Measurements from ENCODE around the gene POSTN.
"Not testable (repeated sequence)": the region's sequence is repeated elsewhere in the genome, so short reads cannot be mapped to it uniquely, and the experiment has no call there.

The POSTN gene

DNA sequence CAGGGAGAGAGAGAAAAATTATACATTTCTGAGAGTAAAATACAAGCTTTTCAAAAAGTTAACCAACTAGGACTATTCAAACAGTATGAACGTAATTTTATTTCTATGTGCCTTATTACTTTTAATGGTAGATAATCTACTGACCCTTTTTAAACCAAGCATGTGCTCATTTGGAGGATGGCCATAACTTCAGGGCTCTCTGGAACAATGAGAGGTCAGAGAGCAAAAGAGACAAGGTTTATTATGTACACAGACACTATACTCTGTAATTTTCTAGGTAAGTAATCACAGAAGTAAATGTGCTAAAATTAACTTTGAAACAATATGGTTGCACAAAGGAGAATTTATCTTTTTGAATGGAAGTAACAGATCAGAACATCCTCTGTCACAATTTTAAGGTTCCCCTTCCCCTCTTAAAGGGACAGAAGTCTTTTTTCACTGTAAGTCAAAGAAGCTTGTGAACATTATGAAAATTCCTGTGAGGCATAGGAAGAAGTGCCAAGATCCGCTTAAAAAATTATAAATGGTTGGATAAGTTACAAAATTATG, 1.0 kb downstream of the POSTN start:
- DNase-seq (ENCODE audit: low read depth in 3 of 3), result no peak

DNA sequence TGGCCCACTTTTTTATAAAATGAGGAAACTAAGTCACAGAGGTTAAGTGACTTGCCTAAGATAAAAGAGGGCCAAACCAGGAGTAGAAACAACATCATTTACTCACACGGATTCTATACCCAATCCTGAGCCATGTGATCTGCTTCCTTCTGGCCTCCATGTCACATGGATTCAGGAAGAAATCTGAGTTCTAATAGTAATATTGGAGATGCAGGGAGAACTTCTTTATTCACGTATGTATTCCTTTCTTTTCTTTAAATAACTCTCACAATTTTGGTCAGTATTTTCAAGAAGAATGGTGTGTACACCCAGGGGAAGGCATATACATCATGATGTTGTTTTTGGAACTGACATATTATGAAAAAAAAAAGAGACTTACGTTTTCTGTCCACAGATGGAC, 1.8 kb downstream of the POSTN start:
- DNase-seq (ENCODE audit: low read depth in 3 of 3), result no peak

DNA sequence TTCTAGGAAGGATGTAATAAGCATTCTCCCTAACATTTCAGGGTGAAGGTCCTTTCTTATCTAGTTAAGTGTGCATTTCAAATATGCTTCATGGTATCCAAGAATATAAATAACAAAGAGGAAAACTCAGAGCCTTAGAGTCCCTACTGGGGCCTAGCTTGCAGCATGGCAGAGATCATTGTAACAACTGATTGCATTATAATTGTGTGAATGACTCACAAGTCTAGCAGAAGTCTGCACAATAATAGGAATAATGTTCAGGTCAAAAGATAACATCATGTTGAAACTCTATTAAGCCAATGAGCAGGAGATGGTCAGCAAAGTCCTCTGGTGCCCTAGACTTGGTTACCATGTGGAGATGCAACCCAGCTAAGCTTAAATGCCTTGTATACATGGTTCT, 3.4 kb downstream of the POSTN start:
- DNase-seq (ENCODE audit: low read depth in 3 of 3), result no peak

DNA sequence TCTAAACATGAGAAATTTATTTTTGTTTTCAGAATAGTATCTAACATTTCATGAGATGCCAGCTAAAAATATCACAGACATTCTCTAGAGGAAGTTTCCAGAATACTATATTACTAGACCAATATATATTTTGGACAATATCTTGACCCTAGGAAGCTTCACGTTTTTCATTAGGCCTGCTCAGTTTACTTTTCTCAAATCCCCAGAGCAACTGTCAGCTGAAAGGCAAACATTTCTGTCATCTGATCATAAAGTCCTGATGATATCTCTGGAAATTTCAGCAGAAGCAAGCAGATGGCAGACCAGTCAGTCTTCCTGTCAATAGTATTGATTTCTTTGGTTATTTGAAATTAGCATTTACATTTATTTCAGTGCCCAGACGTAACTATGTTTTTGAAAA, 4.0 kb downstream of the POSTN start:
- no peak for DNase-seq (ENCODE audit: low read depth in 3 of 3)

DNA sequence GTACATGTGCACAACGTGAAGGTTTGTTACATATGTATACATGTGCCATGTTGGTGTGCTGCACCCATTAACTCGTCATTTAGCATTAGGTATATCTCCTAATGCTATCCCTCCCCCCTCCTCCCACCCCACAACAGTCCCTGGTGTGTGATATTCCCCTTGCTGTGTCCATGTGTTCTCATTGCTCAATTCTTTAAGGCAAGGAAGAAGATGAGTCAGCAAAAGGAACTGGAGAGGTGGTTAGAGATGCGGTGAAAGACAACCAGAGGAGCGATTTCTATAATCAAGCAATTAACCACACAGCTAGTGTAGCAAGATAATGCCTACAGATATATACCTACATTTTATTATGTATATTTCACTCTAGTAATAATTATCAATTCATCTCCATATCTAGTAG, 9.2 kb downstream of the POSTN start:
- not testable (repeated sequence) for DNase-seq (ENCODE audit: low read depth in 3 of 3)

DNA sequence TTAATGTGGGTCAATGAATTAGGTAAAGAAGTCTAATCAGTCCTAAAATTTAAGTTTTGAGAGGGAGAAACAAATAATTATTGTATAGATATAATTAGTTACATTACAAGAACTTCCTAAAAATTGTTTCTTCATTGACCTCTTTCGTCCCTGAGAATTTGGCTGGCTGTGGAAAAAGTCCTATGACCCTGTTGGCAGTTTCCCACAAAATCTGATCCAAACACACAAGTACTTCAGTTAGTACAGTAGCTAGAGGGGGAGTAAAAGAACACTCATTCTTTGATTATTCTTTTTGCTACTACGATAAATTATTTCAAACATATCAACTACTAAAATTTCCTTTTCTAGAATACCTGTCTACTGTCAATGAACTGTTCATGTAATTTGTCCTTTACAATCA, 11.3 kb downstream of the POSTN start:
- DNase-seq (ENCODE audit: low read depth in 3 of 3), result no peak

DNA sequence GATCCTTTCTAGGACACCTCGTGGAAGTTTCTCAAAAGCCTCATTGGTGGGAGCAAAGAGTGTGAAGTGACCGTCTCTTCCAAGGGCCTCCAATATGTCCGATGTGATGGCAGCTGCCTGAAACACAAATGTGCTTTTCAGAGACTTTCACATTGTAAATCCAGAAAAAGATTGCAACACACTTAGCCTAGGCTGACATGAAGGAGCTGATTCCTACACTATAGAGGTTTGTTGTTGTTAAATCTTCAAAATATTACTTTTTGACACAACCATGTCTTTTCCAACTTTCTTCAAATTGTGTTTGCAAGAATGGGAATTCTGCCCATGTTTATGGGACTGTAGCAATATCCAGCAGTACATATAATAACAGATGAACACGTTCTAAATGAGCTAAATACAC, 12.4 kb downstream of the POSTN start:
- no peak for DNase-seq (ENCODE audit: low read depth in 3 of 3)

DNA sequence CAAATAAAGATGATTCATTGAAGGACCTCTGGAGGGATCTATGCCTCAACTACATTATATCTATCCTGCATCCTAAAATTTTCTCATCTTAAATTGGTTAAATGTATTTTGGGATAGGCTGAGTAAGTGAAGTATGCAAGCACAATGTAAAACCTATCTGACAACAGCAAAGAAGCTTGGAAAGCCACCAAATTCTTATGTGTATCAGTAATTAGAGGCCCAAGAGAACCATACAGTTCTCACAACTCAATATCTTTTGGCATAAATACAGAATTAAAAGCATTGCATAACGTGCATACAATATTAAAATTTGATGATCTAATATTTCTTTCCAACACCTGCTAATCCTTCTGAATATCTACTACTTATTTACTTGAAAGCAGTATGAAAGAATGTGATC, 13.0 kb downstream of the POSTN start:
- DNase-seq (ENCODE audit: low read depth in 3 of 3), result no peak

DNA sequence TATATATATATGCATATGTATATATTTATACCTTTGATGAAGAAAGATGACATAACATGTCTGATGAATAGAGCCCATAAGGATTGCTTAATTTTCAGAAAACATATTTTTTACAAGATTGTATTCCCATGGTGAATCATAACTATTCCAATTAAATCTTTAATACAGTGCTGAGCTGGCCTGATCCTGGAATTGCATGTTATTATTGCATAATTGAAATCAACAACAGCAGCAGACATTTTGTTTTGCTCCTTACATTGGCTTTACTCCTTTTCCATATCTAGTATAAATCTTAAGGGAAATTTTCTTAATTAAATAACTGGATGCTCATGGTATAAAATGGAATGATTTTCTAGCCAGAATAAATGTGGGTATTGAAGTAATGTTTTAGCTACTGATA, 22.0 kb downstream of the POSTN start:
- no peak for DNase-seq (ENCODE audit: low read depth in 3 of 3)

DNA sequence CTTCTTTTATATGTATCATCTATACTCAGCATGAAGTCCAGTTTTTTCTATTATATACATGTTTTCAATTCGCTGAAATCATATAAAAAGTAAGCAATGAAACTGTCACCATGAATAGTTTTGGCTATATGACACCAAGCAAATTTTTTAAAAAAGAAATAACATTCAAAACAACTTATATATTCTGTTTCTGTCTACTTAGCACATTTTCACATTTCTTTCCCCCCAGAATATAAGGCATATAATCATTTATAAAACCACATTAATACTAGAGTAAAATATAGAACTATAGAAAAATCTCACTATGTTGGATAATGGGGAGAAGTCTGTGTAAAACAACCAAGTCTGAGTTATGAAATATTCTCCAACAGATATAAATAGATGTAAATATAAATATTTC, 33.1 kb downstream of the POSTN start:
- no peak for DNase-seq (ENCODE audit: low read depth in 3 of 3)

DNA sequence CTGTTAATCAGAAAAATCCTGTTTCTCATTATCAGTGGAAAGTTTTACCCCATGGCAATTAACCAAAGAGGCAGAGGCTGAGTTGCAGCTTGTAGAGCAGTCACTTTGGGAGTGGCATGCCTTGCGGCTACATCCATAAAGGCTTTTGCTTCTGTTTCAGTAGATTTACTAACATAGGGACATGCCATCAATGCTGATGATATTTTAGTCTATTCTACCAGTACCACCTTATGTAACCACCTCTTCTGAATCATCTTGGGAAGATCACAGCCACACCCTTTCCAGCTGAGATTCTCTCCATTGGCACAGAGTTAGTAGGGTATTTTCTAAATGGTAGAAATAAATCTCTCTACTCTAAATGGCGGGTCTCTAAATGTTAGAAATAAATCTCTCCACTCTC, 37.5 kb downstream of the POSTN start:
- DNase-seq (ENCODE audit: low read depth in 3 of 3), result no peak

DNA sequence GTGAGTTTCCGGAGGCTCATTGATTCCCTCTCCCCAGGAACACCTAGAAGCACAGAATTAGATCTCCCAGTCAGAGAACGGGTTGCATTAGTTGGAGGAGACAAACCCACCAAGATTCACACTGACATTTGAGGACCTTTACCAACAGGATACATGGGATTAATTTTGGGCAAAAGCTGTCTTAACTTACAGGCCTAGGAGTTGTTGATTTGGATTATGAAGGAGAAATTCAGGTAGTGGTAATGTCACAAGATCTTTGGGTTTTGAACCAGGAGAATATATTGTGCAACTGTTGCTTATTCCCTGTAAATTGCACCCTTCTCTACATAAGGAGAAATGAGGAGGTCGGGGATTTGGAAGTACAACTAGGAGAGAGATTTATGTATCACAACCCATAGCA, 38.0 kb downstream of the POSTN start:
- DNase-seq (ENCODE audit: low read depth in 3 of 3), result no peak

DNA sequence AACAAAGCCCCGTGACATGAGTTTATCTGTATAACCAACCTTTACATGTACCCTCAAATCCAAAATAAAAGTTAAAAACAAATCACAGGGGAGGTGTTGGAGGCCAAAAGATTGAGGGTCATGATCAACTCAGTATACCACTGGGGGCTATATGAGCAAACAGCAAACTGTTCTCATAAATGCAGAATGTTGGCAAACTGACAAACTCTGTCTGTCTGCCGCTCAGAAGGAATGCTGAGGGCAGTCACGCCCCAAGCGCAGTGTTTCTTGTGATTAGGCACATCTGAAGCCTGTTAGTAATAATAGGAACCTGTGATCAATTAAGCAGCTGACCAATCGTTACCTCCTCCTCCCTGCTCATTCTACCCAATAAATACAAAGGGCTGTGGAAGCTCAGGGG, 39.8 kb downstream of the POSTN start:
- not testable (repeated sequence) for DNase-seq (ENCODE audit: low read depth in 3 of 3)

DNA sequence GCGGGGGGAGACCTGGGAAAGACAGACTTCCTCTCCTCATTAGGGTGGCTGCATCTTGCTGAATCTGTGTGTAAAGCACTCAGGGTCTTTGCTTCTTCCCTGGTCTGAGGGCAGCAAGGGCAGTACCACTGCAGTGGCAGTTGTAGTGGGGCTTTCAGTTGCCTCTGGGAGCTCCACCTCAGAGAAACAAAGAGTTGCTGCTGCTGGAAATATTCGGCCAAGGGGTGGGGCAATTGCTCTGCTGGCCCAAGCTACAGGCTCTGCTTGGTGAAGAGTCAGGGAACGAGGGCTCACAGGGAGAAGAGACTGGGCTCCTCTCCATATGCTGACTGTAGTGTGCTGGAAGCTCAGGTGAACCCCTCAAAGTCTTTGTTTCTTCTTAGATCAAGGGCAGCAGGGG, 52.5 kb downstream of the POSTN start:
- DNase-seq (ENCODE audit: low read depth in 3 of 3), result no peak

DNA sequence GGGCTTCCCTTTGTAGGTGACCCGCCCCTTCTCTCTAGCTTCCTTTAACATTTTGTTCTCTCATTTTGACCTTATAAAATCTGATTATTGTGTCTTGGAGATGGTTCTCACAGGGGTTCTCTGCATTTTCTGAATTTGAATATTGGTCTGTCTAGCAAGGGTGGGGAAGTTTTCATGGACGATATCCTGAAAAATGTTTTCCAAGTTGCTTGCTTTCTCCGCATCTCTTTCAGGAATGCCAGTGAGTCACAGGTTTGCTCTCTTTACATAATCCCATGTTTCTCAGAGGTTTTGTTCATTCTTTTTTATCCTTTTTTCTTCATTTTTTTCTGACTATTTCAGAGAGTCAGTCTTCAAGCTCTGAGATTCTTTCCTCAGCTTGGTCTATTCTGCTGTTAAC, 53.6 kb downstream of the POSTN start:
- DNase-seq (ENCODE audit: low read depth in 3 of 3), result no peak

DNA sequence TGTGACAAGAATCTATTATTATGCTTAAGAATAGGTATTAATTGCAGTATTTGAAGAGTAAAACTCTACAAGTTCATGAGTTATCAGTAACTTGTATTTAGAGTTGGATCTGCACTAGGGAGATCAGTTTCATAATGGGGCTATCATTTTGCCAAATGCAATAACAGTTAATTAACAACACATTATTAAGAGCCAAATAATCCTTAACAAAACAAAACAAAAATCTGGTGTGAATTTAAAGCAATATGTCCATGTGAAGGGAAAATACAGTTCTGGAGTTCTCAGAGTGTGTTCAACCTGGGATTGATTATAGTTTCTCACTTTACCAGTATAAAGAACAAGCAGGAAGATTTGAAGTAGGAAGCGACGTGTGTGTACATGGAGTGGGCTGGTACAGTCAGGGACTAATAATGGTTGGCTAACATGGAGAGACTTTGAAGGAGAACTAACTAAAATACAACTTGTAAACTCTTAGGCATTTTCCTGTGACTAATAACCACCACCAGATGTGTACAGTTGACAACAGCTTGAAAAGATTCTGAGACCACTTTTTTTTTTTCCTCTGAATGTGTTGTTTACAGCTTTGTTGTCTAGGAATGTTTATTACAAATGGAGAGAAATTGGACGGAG, 58.5 kb downstream of the POSTN start:
- DNase-seq (ENCODE audit: low read depth in 3 of 3), result no peak

DNA sequence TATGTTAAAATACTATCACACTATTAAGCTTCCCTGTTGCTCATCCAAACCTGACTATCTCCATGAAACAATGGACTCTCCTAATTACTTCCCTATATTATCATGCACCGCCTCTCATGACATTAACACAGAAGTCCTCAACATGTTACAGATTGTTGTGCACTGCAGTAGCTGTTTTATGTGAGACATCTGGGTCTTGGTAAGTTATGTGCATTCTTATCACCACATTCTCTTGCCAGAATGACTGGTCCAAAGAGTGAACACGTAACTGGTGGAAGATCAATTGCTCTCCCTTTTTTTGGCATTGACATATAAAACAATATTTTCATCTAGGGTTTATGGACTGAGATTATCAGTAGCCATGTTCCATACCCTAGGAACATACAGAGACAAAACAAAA, 59.4 kb downstream of the POSTN start:
- DNase-seq (ENCODE audit: low read depth in 3 of 3), result no peak

DNA sequence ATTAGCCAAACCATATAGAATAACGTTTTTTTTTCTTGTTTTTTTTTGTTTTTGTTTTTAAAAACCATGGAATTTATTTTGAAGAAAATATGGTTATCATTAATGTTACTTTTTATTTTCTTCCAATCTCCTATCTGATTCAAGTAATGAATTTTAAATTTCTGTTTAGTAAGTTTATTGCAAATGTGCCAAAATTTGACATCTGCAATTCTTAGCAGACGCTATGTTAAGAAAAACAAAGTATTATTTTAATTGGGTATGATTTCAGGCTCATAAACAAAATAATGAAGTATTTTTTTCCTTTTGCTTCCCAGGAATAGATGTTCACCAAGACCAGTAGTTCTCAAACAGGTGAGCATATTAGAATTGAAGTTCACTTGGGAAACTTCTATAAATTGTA, 63.1 kb downstream of the POSTN start:
- no peak for DNase-seq (ENCODE audit: low read depth in 3 of 3)

DNA sequence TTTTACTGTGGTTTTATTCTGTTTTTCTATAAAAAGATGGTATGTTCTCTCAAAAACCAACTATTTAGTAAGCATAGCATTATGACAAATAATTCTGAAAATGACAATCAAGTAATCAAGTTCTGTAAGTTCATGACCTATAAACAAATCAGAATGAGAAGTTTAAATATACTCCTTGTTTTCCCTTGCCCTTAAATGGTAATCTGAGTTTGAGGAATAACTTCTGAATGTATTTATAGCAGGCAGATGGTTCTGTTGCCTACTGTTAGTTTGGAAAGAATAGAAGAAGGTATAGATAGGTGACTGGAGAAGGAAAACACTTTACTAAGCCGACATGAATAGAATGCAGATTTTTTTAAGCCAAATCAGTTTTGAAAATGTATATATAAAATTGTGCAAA, 63.9 kb downstream of the POSTN start:
- DNase-seq (ENCODE audit: low read depth in 3 of 3), result no peak

DNA sequence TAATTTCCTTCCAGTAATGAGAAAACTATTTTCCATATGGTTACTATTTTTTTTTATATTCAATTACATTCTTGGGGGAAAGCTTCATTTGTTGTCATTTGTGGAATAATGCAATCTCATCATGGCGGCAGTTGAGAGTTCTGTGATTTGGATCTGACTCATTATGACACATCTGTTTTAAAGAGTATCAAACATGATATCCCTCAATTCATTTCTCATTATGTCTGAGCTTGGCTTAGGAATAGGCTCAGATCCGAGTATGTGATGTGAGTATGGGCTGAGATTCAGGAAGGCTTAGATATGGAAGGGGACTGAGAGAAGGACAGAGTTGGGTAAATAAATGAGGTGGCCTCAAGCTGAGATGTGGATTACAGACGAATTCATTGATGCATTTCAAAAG, 64.4 kb downstream of the POSTN start:
- no peak for DNase-seq (ENCODE audit: low read depth in 3 of 3)

DNA sequence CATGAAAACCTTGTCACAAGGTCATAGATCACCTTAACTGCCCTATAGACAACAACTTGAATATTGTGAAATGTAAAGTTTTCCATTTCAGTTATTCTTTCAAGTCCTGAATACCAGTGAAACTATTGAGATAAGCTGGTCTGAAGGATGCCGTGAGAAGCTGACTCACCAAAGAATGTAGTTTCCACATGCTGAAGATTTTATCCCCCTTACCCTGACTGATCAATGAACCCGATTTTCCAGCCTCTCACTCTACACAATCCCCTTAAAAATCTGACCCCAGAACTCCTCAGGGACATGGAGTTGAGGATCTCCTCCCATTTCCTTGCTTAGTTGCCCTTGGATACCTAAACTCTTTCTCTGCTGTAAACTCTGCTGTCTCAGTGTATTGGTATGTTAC, 67.5 kb downstream of the POSTN start:
- DNase-seq (ENCODE audit: low read depth in 3 of 3), result no peak

DNA sequence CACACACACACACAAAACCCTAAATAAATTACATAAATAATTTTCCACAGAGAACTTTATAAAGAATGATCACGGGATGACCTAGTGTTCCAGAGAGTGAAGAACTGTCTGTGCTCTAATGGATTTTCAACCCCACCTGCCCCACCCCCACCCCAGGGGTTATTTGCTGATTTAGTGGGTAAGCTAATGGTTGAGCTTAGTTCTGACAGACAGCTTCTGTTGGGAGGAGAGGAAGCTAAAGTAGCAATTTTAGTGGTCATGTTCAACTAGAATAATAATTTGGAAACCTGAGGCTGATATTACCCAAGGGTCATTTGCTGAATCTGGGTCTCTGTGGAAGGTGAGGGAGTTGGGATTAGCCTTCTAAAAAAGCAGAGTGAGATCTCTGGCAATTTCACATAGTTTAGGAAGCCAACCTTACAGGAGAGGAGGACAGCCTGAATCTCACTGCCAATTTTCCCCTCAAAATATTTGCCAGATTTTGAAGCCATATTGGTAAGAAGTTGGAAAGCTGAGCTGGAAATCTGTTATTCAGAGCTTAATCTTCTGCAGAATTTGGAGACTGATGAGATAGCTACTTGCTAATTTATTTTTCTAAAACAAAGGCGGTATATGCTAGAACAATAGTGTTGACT, 68.7 kb downstream of the POSTN start:
- DNase-seq (ENCODE audit: low read depth in 3 of 3), result no peak

DNA sequence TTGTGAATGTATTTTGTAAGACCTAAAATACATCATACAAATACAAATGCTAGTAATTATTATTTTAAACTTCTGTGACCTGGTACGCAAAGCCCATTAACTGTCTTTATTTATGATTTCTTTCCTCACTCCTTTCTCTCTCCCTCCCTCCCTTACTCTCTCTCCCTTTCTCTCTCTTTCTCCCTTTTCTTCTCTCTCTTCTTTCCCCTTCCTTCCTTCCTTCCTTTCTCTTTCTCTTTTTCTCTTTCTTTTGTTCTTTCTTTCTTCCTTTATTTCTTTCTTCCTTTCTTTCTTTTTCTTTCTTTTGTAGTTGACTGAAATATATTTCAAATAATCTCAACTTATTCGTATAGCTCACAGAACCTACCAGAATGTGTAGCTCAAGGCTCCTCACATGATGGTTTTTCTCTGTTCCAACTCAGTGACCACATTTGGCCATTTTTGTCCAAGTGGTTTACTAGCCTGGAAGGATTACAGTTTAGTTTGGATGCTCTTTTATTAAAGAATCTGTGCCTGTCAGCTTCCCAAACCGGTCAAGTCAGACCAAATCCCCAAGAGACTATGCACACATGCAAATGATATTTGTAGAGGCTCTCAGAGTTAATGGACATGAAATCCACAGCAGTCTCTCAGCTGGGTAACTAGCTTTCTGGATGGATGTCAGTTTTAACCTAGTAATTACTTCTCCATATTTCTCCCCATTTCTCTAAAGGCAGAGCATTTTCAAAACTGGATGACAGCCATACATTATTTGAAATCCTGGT, 71.7 kb downstream of the POSTN start:
- DNase-seq (ENCODE audit: low read depth in 3 of 3), result no peak
